GM12878 (cell line): ENCODE data around the gene ZNF484.

Source experiments
- CHD1 ChIP-seq: IDR thresholded peaks from 2 replicates; pipeline ENCODE4 v1.6.1; 2012; ENCODE audit warnings: low read depth, low read length, improper control_type of control experiment
- EZH2 ChIP-seq: IDR thresholded peaks from 2 replicates; pipeline ENCODE4 v1.6.1; 2012; ENCODE audit warnings: low read depth, mild to moderate bottlenecking, control low read depth, inconsistent platforms, low read length, borderline replicate concordance; ENCODE audit not compliant: control insufficient read depth
- HDAC2 ChIP-seq: fragments of 200-600 bp; sonication (generic); IDR thresholded peaks from 2 replicates; pipeline ENCODE4 v1.6.1; 2017
- HDGF ChIP-seq: fragments of 450-650 bp; IDR thresholded peaks from 2 replicates; pipeline ENCODE4 v1.6.1; 2016; ENCODE audit warnings: antibody characterized with exemption
- RCOR1 ChIP-seq: conservative IDR thresholded peaks from 2 replicates; pipeline ENCODE4 v1.6.1; 2012; ENCODE audit warnings: low read depth, low read length, improper control_type of control experiment
- TARDBP ChIP-seq: IDR thresholded peaks from 2 replicates; pipeline ENCODE4 v1.6.1; 2016; ENCODE audit warnings: borderline replicate concordance
- YY1 ChIP-seq: IDR thresholded peaks from 2 replicates; pipeline ENCODE4 v1.6.1; 2011; ENCODE audit warnings: low read depth, mild to moderate bottlenecking, low read length
- ZNF207 ChIP-seq: fragments of 450-650 bp; IDR thresholded peaks from 2 replicates; pipeline ENCODE4 v1.6.1; 2014; ENCODE audit warnings: antibody characterized with exemption, mild to moderate bottlenecking, borderline replicate concordance
- TF ChIP-seq, protein P1 (sequence below), 3 experiments: IDR thresholded peaks in 2 of 3; conservative IDR thresholded peaks in 1 of 3; 2 replicates each; pipeline ENCODE4 v1.5.1; 2011; ENCODE audit warnings: low read depth in 3 of 3, low read length in 3 of 3, mild to moderate bottlenecking in 3 of 3, control low read depth in 2 of 3, moderate library complexity in 2 of 3, inconsistent platforms in 1 of 3, mixed read lengths in 1 of 3; ENCODE audit not compliant: control insufficient read depth in 2 of 3, insufficient read depth in 1 of 3; ENCODE audit errors: extremely low read depth in 1 of 3

DNA sequence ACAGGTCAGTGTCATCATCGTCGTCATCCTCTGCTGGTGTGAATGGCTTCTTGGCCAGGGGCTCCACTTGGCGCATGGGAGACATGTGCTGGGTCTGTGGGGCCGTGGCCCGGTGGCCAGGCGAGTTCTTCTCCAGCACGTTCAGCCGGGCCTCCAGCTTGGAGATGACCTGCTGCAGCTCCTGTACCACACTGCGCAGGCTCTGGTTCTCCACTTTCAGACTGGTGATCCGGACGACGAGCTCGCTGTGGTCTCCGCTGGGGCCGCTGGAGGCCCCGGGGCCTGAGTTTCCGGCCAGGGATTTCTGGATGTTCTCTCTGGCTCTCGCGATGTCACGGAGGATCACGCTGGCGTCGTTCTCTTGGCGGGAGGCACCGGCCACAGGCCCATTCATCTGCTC is 40.6 kb downstream of the ZNF484 start:
- no peak for TF ChIP-seq RCOR1
- TF ChIP-seq, protein P1, sequence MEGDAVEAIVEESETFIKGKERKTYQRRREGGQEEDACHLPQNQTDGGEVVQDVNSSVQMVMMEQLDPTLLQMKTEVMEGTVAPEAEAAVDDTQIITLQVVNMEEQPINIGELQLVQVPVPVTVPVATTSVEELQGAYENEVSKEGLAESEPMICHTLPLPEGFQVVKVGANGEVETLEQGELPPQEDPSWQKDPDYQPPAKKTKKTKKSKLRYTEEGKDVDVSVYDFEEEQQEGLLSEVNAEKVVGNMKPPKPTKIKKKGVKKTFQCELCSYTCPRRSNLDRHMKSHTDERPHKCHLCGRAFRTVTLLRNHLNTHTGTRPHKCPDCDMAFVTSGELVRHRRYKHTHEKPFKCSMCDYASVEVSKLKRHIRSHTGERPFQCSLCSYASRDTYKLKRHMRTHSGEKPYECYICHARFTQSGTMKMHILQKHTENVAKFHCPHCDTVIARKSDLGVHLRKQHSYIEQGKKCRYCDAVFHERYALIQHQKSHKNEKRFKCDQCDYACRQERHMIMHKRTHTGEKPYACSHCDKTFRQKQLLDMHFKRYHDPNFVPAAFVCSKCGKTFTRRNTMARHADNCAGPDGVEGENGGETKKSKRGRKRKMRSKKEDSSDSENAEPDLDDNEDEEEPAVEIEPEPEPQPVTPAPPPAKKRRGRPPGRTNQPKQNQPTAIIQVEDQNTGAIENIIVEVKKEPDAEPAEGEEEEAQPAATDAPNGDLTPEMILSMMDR (IDR thresholded peaks at IDR 0.05 in 2 of 3, conservative IDR thresholded peaks at IDR 0.05 in 1 of 3; ENCODE audit: control insufficient read depth in 2 of 3, extremely low read depth in 1 of 3, insufficient read depth in 1 of 3, low read depth in 3 of 3, low read length in 3 of 3) = no peak
- no peak for TF ChIP-seq EZH2
- no peak for TF ChIP-seq TARDBP
- TF ChIP-seq HDAC2 = no peak
- TF ChIP-seq CHD1 = no peak
- TF ChIP-seq YY1 = no peak
- TF ChIP-seq ZNF207 = no peak
- no peak for TF ChIP-seq HDGF
